ENCODE results near the gene ASPHD1.
"Not testable (repeated sequence)": the region's sequence is repeated elsewhere in the genome, so short reads cannot be mapped to it uniquely, and the experiment has no call there.

Gene ASPHD1

DNA sequence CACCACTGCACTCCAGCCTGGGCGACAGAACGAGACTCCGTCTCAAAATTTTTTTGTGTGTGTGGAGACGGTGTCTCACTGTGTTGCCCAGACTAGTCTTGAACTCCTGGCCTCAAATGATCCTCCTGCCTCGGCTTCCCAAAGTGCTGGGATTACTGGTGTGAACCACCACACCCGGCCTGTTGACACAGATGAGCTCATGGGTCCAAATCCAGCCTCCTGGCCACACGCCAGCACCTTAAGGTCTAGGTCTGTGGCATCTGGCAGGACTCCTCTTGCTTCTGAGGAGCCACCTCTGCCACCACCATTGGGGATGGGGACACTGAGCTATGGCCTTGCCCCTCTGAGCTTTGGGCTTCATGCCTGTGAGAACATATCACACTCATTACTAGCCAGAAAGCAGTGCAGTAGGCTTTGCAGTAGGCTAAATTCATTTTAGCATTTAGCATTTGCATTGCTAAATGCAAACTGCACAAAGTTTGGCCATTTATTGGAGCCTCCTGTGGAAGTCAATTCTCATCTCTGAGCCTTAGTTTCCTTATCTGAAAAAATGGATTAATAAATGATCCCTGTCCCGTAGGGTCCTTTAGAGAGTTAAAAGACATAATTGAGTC is 31.8 kb upstream of the ASPHD1 start:
- H3K4me3 ChIP-seq (replicated peaks; ENCODE audit: insufficient read depth, low read length), result no peak overlapping the region
- no peak for DNase-seq (ENCODE audit: low read depth in 1 of 2, low spot score in 1 of 2)
- H3K27me3 ChIP-seq (ENCODE audit: insufficient read depth, poor library complexity, severe bottlenecking), result no peaks in the 10 kb centered on the region
- TF ChIP-seq CTCF (IDR thresholded peaks at IDR 0.05; ENCODE audit: insufficient read depth, low read length) (no peak), GABPA (IDR thresholded peaks at IDR 0.05; ENCODE audit: low read depth) (no peak), POLR2AphosphoS5 (IDR thresholded peaks at IDR 0.05; ENCODE audit: low read depth) (no peak), SPI1 (IDR thresholded peaks at IDR 0.05; ENCODE audit: borderline replicate concordance, low read depth) (no peak), REST (IDR thresholded peaks at IDR 0.05; ENCODE audit: insufficient replicate concordance, low read depth) (no peak)
- H3K27ac ChIP-seq (replicated peaks), result no peak overlapping the region

DNA sequence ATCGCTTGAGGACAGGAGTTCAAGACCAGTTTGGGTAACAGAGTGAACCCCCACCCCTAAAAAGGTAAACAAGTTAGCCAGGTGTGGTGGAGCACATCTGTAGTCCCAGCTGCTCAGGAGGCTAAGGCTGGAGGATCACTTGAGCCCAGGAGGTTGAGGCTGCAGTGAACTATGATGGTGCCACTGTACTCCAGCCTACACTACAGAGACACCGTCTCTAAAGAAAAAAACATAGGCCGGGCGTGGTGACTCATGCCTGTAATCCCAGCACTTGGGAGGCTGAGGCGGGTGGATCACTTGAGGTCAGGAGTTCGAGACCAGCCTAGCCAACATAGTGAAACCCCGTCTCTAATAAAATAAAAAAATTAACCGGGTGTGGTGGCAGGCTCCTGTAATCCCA is 31.2 kb upstream of the ASPHD1 start:
- not testable (repeated sequence) for DNase-seq (ENCODE audit: low read depth in 1 of 2, low spot score in 1 of 2); H3K27ac ChIP-seq (replicated peaks); H3K4me3 ChIP-seq (replicated peaks; ENCODE audit: insufficient read depth, low read length); H3K27me3 ChIP-seq (ENCODE audit: insufficient read depth, poor library complexity, severe bottlenecking)

DNA sequence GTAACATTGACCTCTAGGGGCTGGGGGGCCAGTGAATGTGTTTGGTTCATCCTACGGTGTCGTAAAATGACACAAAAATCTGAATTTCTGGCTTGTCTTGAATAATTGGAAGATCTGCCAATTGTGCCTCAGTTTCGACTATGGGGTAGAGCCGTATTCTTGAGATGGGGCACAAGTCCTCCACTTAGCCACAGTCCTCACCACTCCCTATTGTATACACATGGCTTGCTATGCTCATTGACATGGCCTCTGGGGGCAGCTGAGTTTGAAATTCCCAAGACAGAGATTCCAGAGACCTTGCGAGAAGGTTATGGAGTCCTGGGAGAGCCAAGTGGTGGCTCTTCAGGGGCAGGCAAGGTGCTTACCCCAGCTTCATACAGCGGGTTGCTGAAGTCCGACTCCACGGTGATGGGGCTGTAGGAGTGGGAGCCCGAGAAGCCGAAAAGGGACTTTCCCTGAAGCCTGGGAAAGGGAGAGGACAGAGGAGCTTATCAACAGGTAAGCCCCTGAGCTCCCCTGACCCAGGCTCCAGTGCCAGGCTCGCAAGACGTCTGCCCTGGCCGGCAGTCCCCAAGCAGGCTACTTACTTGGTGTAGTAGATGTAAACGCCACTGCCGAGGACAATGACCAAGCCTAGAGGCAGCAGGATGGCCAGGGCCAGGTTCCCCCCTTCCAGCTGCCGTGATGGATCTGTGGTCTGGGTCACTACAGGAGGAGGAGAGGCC is 28.3 kb upstream of the ASPHD1 start:
- TF ChIP-seq SPI1 (IDR thresholded peaks at IDR 0.05; ENCODE audit: borderline replicate concordance, low read depth) (no peak), CTCF (IDR thresholded peaks at IDR 0.05; ENCODE audit: insufficient read depth, low read length) (no peak), REST (IDR thresholded peaks at IDR 0.05; ENCODE audit: insufficient replicate concordance, low read depth) (no peak), POLR2AphosphoS5 (IDR thresholded peaks at IDR 0.05; ENCODE audit: low read depth) (no peak), GABPA (IDR thresholded peaks at IDR 0.05; ENCODE audit: low read depth) (no peak)
- Histone ChIP-seq H3K4me3 (replicated peaks; ENCODE audit: insufficient read depth, low read length) (no peak overlapping the region), H3K27ac (replicated peaks) (no peak overlapping the region), H3K27me3 (ENCODE audit: insufficient read depth, poor library complexity, severe bottlenecking) (peaks cover 16% of the 10 kb centered on the region)
- DNase-seq (ENCODE audit: low read depth in 1 of 2, low spot score in 1 of 2), result no peak

DNA sequence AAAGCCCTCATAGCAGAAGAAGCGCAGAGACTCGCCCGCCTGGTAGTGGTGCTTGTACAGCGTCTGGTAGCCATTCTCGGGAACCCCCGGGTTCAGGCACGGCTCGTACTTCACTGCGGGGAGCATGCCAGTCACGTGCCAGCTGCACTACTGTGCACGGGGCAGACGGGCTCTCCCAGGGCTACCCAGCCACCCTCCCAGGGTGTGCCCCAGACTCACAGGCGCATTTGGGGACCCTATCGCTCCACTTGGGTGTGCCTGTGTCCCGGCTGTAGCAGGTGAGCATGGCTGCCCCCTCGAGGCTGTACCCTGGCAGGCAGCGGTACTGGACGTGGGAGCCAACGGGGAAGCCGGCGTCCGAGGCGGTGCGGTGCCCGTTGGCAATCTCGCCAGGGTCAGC is 27.0 kb upstream of the ASPHD1 start:
- Histone ChIP-seq H3K27me3 (ENCODE audit: insufficient read depth, poor library complexity, severe bottlenecking) (peaks cover 18% of the 10 kb centered on the region), H3K4me3 (replicated peaks; ENCODE audit: insufficient read depth, low read length) (no peak overlapping the region), H3K27ac (replicated peaks) (no peak overlapping the region)
- TF ChIP-seq GABPA (IDR thresholded peaks at IDR 0.05; ENCODE audit: low read depth) (no peak), CTCF (IDR thresholded peaks at IDR 0.05; ENCODE audit: insufficient read depth, low read length) (no peak), POLR2AphosphoS5 (IDR thresholded peaks at IDR 0.05; ENCODE audit: low read depth) (no peak), SPI1 (IDR thresholded peaks at IDR 0.05; ENCODE audit: borderline replicate concordance, low read depth) (no peak), REST (IDR thresholded peaks at IDR 0.05; ENCODE audit: insufficient replicate concordance, low read depth) (no peak)
- DNase-seq (ENCODE audit: low read depth in 1 of 2, low spot score in 1 of 2), result no peak
